Measurements from ENCODE around the gene GRIN2A.

GRIN2A gene

DNA sequence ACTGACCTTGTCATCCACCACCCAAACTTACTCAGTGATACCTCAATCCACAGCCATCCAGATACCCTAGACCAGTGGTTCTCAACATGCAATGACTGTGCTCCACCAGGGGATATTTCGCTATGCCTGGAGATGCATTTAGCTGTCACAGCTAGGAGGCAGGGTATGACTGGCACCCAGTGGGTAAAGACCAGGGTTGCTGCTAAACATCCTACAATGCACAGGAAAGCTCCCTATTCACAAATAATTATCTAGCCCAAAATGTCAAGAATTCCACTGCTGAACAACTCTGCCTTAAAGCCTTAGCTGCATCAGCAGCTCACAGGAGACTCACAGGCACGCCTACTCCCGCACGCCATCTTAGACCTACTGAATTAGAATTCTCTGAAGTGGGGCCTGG, 212.6 kb downstream of the GRIN2A start:
- DNase-seq (ENCODE audit: low read depth in 2 of 2), result no peak

DNA sequence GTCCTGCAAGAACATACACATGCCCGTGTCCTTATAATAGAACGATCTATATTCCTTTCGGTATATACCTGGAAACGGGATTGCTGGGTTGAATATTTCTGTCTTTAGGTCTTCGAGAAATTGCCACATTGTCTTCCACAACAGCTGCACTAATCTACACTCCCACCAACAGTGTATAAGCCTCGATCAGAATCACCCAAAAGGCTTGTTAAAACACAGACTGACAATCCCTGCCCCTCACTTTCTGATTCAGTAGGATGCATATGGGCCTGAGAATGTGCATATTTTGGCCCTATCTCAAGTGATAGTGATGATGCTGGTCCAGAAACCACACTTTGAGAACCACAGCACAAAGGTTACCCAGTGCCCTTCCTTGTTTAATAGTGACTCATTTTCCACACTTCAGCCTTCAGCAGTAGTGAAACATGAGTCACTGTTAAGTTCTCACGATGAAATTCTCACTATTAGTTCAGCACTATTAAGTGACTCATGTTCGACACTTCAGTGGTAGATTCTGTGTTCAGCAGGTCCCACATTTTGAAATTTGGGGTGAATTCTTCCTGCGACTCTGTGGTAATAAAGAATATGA, 215.6 kb downstream of the GRIN2A start:
- DNase-seq (ENCODE audit: low read depth in 2 of 2), result no peak

DNA sequence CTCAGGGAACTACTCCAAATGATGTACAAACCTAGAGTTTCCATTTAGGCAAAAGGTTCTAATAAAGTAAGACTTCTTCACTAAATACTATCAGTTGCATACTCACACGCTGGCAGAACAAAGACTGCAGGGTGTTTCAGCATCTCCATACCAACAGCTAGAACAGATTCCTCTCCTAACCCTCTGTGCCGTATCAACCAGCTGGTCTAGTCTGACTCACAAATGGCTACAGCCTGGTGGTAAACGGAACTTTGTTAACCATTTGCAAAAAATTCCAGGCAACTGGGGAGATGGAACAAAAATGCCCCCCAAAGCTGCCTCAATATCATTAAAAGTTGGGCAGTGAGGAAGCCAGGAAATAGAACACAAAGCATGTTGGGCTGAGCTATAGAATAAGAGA, 217.1 kb downstream of the GRIN2A start:
- no peak for DNase-seq (ENCODE audit: low read depth in 2 of 2)

DNA sequence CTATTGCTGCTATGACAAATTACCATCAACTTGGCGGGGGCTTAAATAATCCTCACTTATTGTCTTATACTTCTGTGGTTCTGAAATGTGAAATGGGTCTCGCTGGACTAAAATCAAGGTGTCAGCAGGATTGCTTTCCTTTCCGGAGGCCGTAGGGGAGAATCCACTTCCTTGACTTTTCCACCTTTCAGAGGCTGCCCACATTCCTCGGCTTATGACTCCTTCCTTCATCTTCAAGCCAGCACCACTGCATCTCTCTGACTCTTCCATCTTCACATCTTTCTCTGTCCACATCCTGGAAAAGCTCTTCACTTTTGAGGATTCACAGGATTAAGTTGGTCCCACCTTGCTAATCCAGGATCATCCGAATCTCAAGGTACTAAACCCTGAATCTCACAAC, 217.8 kb downstream of the GRIN2A start:
- no peak for DNase-seq (ENCODE audit: low read depth in 2 of 2)

DNA sequence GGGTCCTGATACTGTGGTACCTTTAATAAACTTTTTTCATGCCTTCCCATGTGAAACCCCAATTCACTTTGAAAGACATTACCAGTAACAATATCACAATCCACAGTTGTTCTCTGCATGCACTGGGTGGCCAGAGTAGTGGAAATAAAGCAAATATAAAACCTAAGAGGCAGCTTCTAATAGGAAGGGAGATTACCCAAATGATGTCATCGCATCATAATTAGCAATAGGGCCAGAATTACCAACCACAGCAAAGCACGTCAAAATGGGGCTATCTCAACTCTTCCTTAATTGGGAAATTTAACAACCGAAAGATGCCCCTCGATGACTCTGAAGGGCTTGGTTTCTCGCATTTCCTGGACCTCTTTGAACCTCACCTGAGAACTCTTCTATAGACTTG, 224.8 kb downstream of the GRIN2A start:
- DNase-seq (ENCODE audit: low read depth in 2 of 2), result no peak

DNA sequence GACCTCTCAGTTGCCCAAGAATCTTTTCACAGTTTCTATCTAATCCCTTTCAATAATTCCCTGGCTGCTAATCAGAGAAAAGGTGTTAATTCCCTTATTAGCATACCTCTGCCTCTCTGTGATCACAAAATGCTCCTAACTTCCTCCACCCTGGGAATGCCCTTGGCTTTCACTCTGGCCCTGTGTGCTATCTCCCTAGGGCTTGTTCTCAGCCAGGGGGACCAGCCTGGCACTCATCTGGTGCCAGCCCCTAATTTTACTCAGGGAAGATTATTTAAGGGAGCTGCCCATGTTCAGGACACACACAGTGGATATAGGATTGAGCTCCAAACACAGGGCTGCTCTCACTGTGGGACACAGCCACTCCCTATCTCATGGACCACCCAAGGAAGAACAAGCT, 225.2 kb downstream of the GRIN2A start:
- DNase-seq (ENCODE audit: low read depth in 2 of 2), result no peak

DNA sequence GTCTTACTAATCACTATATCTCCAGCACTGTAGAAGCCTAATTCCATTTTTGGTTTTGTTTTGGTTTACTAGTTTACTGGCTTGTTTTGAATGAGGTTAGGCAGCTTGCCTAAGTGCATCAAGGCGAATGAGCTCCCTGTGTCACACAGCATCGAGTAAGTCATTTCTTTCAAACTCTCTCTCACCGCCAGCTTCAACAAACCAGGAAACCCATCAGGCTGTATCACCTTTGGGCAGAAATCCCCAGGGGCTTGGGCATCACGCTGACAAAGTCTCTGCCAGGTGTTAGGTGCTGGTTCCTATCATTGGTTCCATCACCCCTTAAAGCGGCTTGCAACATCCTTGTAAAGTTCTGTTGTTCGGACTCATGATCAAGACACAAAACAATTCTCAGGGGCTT, 226.6 kb downstream of the GRIN2A start:
- no peak for DNase-seq (ENCODE audit: low read depth in 2 of 2)

DNA sequence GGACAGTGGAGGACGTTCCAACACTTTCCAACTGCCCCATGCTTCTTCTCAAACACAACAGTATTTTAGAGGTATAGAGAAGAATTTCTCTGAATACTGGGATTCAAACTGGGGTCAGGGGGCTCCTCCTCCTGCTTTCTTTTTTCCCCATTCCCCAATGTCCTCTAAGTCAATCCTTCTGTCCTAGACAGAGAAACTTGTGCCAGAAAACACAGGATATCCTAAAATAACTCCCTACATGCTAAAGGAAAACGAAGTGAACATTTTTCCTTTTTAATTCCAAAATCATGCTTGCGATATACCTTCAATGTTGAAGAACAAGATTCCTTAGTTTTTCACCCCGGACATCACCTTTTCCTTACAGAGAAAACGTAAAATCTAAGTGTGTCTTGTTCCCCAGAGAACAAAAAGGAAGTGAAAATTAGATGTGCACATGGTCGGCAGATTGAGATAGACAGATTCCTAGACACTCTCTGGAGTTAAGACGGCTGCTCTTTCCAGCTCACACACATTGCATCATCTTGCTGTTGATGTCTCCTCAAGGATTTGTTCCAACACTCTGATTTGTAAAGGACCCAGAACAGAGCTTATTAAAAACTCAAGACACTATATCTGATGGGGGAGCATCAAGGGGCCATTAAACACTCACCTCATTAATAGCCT, 228.2 kb downstream of the GRIN2A start:
- DNase-seq (ENCODE audit: low read depth in 2 of 2), result no peak

DNA sequence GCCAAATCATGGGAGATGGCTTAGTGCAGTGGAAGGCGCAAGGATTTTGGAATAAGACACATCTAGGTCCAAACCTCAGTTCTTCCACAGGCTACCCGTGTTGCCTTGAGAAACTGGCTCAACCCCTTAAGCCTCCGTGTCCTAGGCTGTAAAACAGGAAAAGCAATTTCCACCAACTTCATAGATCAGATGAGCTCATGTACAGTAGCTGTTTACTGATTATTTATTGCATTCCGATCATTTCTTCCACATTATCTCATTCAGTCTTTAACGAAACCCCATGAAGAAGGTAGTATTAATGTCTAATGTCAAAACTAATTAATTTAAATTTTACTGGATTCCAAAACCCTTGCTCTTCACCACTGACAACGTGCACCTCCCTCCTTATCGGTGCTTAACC, 231.6 kb downstream of the GRIN2A start:
- DNase-seq (ENCODE audit: low read depth in 2 of 2), result no peak

DNA sequence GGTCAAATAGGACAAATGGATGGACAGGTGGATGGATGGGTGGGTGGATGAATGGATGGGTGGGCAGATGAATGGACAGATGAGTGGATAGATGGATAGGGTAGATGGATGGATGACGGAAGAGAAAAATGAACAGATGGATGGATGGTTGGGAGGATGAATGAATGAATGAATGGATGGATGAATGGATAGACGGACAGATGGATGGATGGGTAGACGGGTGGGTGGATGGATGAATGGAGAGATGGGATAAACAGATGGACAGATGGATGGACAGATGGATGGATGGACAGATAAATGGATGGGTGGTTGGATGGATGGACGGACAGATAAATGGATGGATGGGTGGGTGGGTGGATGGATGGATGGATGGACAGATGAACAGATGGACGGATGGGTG, 232.8 kb downstream of the GRIN2A start:
- no peak for DNase-seq (ENCODE audit: low read depth in 2 of 2)

DNA sequence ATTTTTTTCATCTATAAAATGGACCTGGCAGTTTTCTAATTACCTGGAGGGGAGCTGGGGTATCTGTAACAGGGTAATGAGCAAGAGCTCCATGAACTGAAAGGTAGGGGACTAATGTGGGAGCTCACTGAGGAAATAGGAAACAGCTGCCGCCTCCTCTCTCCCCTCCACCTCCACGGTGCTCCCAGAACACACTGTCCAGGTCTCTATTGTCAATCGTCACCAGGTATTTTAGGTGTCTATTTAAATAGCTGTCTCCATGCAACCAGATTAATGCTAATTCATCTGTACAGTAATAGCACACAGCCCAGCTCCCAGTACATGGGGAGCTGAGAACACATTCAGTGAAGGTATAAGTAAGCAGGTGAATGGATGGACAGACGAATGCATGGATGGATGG, 233.3 kb downstream of the GRIN2A start:
- no peak for DNase-seq (ENCODE audit: low read depth in 2 of 2)

DNA sequence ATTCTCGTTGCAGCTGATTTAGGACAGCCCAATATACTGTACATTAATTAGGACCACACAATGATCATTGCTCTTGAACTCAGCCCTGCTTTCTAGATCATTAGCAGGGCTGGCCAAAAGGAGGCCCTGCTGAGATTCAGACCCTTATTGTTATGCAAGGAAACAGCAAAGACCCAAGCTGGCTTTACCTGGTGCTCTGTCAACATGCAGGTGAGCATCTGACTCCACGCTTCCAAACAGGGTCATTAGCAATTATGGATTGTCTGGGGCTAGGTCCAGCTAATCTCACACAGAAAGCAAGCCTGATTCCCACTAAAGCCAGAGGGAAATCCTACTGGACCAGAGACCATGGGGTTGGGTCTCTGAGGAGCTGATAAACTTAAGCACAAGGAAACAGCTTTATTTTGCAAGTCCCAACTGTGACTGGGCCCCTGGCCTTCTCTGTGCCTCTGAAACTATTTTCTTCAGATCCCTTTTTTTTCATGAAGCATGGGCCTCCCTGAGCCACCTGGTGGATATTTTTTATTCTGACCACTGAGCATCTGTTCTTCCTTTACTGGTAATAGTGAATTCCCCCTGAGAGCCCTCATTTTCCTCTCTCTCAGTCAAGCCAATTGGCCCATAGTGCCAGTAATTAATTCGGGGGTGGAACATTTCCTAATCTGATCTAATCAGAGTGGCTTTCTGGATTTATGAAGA, 236.1 kb downstream of the GRIN2A start:
- no peak for DNase-seq (ENCODE audit: low read depth in 2 of 2)

DNA sequence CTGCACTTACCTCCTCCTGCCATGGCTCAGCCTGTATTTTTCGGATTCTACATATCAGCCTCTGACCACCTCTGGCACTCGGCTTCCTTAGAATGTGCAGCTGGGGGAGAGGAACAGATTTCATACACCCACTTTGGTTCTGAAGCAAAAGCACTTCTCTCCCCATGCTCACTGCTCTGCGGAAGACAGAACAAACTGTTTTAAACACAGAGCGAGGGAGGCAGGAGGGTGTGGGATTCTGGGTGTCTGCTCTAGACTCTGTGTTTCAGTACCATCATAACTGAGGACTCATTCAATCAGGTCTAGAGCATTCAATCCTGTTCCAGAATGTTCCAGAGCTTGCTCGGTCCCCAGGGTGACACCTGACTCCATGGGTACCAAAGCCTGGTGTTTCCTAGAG, 239.1 kb downstream of the GRIN2A start:
- DNase-seq (ENCODE audit: low read depth in 2 of 2), result no peak

DNA sequence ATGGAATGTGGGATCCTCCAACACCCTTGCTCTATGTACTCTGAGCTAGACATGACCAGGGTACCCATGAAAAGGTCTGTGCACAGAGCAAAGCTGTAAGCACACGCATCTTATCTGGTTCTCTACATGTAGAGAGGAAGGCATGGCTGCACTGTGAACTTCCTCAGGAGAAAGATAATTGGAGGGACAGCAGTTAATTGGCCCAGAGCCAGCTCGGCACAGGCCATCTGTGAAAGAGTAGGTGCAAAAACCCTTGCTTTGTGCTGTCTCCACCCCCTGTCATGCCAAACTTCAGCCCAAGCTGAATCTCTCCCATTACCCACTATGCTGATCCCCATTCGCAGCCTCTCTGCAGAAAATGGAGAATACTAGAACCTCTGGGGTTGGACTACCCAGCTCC, 241.0 kb downstream of the GRIN2A start:
- no peak for DNase-seq (ENCODE audit: low read depth in 2 of 2)

DNA sequence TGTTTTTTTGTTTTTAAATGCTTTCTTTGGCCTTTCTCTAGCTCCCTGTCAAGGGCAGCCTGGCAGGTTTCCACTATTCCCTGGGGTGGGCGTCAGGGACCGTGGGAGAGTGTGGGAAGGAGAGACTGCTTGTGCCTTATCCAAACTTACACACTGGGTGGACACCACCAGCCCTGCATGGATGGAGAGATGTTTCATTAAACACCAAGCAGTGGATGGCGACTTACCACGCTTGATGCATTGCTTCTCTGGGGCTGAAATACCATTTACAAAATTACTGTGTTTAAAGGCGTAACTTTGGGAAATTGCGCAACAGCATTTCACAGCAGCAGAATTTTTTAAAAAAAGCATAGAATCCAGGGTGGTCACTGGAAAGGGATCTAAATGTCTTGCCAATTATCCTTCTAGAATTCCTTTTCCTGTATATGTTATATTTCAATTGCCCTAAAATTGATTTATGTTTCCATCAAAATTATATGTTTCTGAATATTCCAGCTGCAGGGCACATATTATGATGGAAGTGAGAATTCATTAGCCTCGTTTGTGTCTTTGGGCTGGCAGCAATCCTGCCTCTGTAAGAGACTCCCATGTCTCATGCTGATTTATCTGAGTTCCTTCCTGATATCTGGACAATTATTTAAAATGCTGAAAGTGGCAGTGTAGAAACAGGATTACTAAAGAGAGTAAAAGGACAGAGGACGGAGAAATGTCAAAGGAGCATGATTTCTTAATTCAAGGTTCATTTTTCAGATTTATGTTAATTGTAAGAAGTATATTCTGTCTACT, 247.3 kb downstream of the GRIN2A start:
- no peak for DNase-seq (ENCODE audit: low read depth in 2 of 2)

DNA sequence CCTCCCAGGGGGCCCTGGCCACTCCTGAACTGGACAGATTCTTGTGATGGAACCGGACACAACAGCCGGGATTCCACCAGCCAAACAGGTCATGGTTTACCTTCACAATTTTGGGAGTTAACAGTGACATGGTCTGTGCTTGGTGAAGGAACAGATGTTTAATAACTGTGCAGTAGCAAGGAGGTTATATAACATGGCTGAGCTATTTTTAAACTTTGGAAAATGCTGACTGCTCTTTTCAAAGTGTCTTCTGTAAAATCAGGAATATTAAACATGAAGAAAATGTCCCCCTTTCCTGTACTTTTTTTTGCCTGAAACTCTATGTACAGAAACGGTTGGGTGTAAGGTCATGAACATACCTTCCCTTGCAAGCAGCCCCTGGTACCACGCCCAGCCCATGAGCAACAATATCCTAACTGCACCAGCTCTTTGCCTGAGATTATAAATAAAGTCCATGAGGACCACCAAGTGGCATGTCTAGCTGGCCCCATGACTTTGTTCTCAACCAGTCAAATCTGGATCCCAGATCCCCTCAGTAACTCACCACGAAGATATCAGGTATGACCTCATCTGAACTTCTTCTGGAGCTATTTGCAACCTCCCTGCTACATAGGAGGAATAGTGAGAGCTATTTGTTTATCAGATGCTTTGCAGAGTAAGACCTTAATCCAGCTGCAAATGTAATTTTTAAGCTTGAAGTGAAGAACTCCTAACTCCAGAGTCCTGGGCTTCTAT, 249.1 kb downstream of the GRIN2A start:
- DNase-seq (ENCODE audit: low read depth in 2 of 2), result no peak

DNA sequence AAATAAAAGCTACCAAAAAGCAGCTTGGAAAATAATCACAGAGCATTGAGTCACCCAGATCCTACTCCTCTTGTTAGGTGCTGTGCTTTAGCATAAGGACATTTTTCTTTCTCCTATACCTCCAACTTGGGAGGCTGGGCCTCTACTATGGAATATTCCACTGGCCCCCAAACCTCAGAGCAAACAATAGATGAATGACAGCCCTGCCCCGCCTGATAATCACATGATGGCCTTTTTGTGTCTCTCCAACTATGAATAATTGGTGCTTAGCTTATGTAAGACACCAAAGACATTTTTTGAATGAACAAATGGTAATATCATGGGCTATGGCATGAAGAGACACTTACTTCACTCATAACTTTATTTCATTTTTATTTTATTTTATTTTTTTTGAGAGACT, 250.2 kb downstream of the GRIN2A start:
- DNase-seq (ENCODE audit: low read depth in 2 of 2), result no peak

DNA sequence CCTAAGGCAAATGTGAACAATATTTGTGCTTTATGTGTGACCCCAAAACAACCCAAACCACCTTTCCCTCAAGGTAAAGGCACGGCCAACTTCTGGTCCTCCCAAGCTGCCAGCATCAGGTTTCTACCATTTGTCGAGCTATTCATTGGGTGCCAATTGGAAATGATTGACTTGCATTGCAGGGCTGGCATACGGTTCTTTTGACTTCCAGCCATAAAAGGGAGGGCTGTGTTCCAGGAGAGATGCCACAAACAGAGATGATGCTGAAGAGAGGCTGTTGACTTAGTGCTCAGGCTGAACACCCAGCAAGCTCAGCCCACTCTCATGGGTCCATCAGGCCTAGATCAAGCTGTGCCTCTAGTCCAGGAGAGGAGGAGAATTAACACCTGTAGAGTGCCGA, 252.4 kb downstream of the GRIN2A start:
- DNase-seq (ENCODE audit: low read depth in 2 of 2), result no peak

DNA sequence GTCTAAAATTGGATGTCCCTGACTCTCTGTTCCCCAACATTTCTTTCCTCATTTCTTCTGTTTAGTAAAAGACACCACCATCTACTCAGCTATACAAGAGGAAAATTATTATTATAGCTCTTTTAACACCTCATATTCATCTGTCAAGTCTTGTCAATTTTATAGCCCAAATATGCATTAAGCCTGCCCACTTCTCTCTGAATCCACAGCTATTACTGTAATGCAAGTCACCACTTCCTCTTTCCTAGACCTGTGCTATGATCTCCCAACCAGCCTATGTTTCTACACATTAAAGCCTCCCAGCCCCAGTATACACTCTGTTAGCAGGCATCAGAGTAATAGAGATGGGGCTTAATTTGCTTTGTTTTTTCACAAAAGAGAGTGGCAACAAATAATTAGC, 252.9 kb downstream of the GRIN2A start:
- DNase-seq (ENCODE audit: low read depth in 2 of 2), result no peak

DNA sequence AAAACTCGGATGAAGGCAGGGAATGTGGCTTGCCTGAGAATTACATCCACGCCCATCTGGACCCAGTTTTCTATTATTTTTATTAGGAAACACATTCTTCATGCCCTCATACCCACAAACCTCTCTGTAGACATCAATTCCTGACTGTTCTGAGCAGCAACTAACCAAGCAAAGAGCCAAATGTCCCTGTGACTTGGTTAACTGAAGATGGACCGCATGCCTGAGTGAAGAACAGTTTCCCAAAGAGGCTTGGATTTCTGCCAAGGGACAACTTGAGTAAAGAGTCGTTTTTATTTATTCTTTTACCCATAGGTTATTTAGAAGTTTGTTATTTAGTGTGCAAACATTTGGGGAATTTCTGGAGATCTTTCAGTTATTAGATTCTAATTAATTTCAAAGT, 259.8 kb downstream of the GRIN2A start:
- DNase-seq (ENCODE audit: low read depth in 2 of 2), result no peak

DNA sequence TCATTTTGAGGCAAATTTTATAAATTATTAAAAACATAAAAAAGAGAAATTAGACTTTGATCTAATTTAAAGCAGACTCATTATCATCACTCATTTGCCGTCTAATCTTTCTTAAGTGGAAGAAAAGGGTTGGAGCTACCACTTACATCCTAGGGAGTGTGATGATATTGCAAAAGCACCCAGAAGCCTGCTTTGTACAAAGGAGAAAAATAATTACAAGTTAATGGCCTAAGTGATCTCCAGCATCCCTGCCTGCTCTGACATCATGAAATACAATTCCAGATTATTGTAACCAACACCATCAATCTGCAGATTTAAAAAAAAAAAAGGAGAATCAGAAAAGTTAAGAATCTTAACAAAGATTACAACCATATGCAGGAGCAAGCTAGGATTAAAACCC, 260.2 kb downstream of the GRIN2A start:
- no peak for DNase-seq (ENCODE audit: low read depth in 2 of 2)

DNA sequence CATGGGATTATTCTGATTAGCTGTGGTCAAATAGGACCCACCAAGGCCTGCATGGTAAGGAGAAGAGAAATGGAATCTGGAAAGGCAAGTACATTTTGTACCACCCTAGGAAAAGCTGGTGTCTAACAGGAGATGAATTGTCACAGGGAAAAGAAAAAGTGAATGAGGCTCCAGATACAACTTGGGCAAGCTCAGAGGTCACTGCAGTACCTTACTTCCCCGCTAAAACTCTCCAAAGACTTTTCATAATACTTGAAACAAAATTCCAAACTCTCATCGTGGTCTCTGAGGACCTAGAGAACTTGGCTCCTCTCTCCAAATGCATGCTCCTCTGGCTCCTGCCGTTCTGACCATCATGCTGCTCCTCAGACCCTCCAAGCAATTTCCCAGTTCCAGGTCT, 262.8 kb downstream of the GRIN2A start:
- DNase-seq (ENCODE audit: low read depth in 2 of 2), result no peak
